Measurements from ENCODE around the gene PARD3.

DNA sequence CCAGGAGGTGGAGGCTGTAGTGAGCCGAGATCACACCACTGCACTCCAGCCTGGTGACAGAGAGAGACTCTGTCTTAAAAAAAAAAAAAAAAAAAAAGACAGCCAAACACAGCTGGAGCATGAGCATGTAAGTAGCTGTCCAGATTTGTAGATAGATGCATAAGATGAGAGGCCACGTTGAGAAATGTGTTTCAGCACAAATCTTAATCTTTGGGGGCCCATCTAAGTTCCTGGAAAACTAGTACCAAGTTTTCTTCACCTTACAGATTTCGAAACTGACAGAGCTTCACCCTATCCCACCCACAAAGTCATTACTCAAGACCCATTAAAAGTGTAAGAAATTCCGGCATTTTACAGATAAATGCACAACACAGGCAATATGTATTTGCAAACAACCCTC, 208.2 kb downstream of the PARD3 start:
- TF ChIP-seq, protein P1, sequence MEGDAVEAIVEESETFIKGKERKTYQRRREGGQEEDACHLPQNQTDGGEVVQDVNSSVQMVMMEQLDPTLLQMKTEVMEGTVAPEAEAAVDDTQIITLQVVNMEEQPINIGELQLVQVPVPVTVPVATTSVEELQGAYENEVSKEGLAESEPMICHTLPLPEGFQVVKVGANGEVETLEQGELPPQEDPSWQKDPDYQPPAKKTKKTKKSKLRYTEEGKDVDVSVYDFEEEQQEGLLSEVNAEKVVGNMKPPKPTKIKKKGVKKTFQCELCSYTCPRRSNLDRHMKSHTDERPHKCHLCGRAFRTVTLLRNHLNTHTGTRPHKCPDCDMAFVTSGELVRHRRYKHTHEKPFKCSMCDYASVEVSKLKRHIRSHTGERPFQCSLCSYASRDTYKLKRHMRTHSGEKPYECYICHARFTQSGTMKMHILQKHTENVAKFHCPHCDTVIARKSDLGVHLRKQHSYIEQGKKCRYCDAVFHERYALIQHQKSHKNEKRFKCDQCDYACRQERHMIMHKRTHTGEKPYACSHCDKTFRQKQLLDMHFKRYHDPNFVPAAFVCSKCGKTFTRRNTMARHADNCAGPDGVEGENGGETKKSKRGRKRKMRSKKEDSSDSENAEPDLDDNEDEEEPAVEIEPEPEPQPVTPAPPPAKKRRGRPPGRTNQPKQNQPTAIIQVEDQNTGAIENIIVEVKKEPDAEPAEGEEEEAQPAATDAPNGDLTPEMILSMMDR (IDR thresholded peaks at IDR 0.05), result no peak
- TF ChIP-seq POLR2A (IDR thresholded peaks at IDR 0.05), result no peak

All from Peyer's patch (tissue), 4 donors.